Measurements from ENCODE around the gene CD72.

The CD72 gene

GRCh38 chr9:35618325-35618727 is at the start of gene CD72:
Gene CD72 (minus strand): TSS chr9:35618413. CDS start chr9:35618303, 110 bp downstream.
- DNase-seq: no peak

GRCh38 chr9:35667939-35668338 is 49.7 kb upstream of the CD72 start:
- DNase-seq: no peak

- no peak for DNase-seq
Measured at GRCh38 chr9:35666549-35666948, 48.3 kb upstream of the CD72 start.

GRCh38 chr9:35666045-35666444 is 47.8 kb upstream of the CD72 start:
- no peak for DNase-seq

- no peak for DNase-seq
Measured at GRCh38 chr9:35665471-35665818, 47.2 kb upstream of the CD72 start.

GRCh38 chr9:35664531-35665470 is 46.6 kb upstream of the CD72 start, which contains the start of gene ARHGEF39:
Gene ARHGEF39 (minus strand): TSS chr9:35665195. CDS start chr9:35665169, 26 bp downstream.
- DNase-seq: peak; percentile 71

- DNase-seq: no peak
Measured at GRCh38 chr9:35662437-35662836, 44.2 kb upstream of the CD72 start.

GRCh38 chr9:35661756-35662350 is 43.6 kb upstream of the CD72 start:
- peak; percentile 69 for DNase-seq

GRCh38 chr9:35660966-35661415 is 42.8 kb upstream of the CD72 start:
- no peak for DNase-seq

- no peak for DNase-seq
Measured at GRCh38 chr9:35659340-35659739, 41.1 kb upstream of the CD72 start.

- no peak for DNase-seq
Measured at GRCh38 chr9:35658968-35659220, 40.7 kb upstream of the CD72 start.

GRCh38 chr9:35658137-35658967 is 40.1 kb upstream of the CD72 start, which contains the start of gene CCDC107:
Gene CCDC107 (plus strand): TSS chr9:35658292. CDS start chr9:35658380, 88 bp downstream.
- DNase-seq: peak; percentile 86

GRCh38 chr9:35657546-35658136 is 39.4 kb upstream of the CD72 start, which contains the start of gene RMRP:
Gene RMRP (minus strand): TSS chr9:35658019.
- peak; percentile 85 for DNase-seq

GRCh38 chr9:35656831-35657545 is 38.8 kb upstream of the CD72 start:
- DNase-seq: no peak

- DNase-seq: no peak
Measured at GRCh38 chr9:35656348-35656747, 38.1 kb upstream of the CD72 start.

- no peak for DNase-seq
Measured at GRCh38 chr9:35653611-35654010, 35.4 kb upstream of the CD72 start.

- DNase-seq: no peak
Measured at GRCh38 chr9:35652829-35653209, 34.6 kb upstream of the CD72 start.

- DNase-seq: no peak
Measured at GRCh38 chr9:35651956-35652828, 34.0 kb upstream of the CD72 start.

- peak; percentile 67 for DNase-seq
Measured at GRCh38 chr9:35650341-35651158, 32.3 kb upstream of the CD72 start, which contains the start of gene SIT1. Gene SIT1 (minus strand): TSS chr9:35650931. CDS start chr9:35650853, 78 bp downstream.
